OCI-LY7 (cell line): ENCODE results near the gene CEP131. TPM values are rescaled to one million over a fixed set of nuclear protein-coding genes. Genes with fewer than 3 reads are reported as not detected.

Experiments
- BruUV-seq: library from RNA; stranded (reverse); fragments of 400-500 nt; replicated peaks from 2 replicates; lab custom pipeline; 2021; lab: Mats Ljungman, UMichigan
- CTCF ChIA-PET: fragments of 300-600 bp; sonication (Branson Sonifier 250); formaldehyde crosslinking; loops from one replicate; lab custom pipeline; 2022; ENCODE audit warnings: antibody characterized with exemption; ENCODE audit not compliant: unreplicated experiment; lab: Charles Lee
- POLR2A ChIA-PET: fragments of 300-600 bp; sonication (Branson Sonifier 250); formaldehyde crosslinking; loops from one replicate; lab custom pipeline; 2022; ENCODE audit warnings: antibody characterized with exemption; lab: Charles Lee
- DNase-seq: peaks from one replicate; pipeline ENCODE4 v3.0.0-alpha.2; 2015; ENCODE audit warnings: low spot score
- H2AFZ ChIP-seq: fragments of 200-600 bp; sonication (generic), shearing (Covaris generic); 2 replicates; pipeline ENCODE4 v1.6.1; 2014; ENCODE audit warnings: mild to moderate bottlenecking, antibody characterized with exemption, low read length, moderate library complexity
- H3K27ac ChIP-seq: fragments of 200-600 bp; sonication (generic); 2 replicates; pipeline ENCODE4 v1.5.1; 2014; ENCODE audit warnings: mixed run types, low read depth, mild to moderate bottlenecking, moderate library complexity, low read length, inconsistent platforms; ENCODE audit not compliant: poor library complexity, severe bottlenecking
- H3K36me3 ChIP-seq: fragments of 200-600 bp; sonication (generic); 2 replicates; pipeline ENCODE4 v1.6.1; 2014; ENCODE audit warnings: mild to moderate bottlenecking, antibody characterized with exemption, low read length, moderate library complexity, mixed read lengths; ENCODE audit not compliant: insufficient read depth
- H3K4me1 ChIP-seq: fragments of 200-600 bp; sonication (generic); 2 replicates; pipeline ENCODE4 v1.5.1; 2014; ENCODE audit warnings: mild to moderate bottlenecking, low read length; ENCODE audit not compliant: insufficient read depth, poor library complexity, severe bottlenecking
- H3K4me2 ChIP-seq: fragments of 200-600 bp; sonication (generic); 2 replicates; pipeline ENCODE4 v1.6.1; 2014; ENCODE audit warnings: mild to moderate bottlenecking, low read length
- H3K4me3 ChIP-seq: fragments of 200-600 bp; sonication (generic); 2 replicates; pipeline ENCODE4 v1.5.1; 2014; ENCODE audit warnings: mild to moderate bottlenecking, low read depth, low read length; ENCODE audit not compliant: poor library complexity, severe bottlenecking
- H3K79me2 ChIP-seq: fragments of 200-600 bp; sonication (generic); 2 replicates; pipeline ENCODE4 v1.6.1; 2016; ENCODE audit warnings: low read depth, mild to moderate bottlenecking, low read length, moderate library complexity, mixed read lengths; ENCODE audit not compliant: insufficient read depth
- H3K9me2 ChIP-seq: fragments of 200-600 bp; sonication (generic); 2 replicates; pipeline ENCODE4 v1.6.1; 2016; ENCODE audit warnings: mild to moderate bottlenecking, low read length, mixed read lengths; ENCODE audit not compliant: insufficient read depth
- H3K9me3 ChIP-seq: fragments of 200-600 bp; sonication (generic); 2 replicates; pipeline ENCODE4 v1.6.1; 2014; ENCODE audit warnings: mild to moderate bottlenecking, mixed run types, low read length, mixed read lengths
- H4K20me1 ChIP-seq: fragments of 200-600 bp; sonication (generic); 2 replicates; pipeline ENCODE4 v1.6.1; 2014; ENCODE audit warnings: mild to moderate bottlenecking, antibody characterized with exemption, low read length, moderate library complexity, mixed read lengths; ENCODE audit not compliant: insufficient read depth
- EZH2phosphoT487 ChIP-seq: fragments of 200-600 bp; sonication (generic); IDR thresholded peaks from 2 replicates; pipeline ENCODE4 v1.6.1; 2018; ENCODE audit warnings: low read depth, borderline replicate concordance, mild to moderate bottlenecking, mixed run types, antibody characterized with exemption, low read length, moderate library complexity, mixed read lengths
- intact Hi-C: fragments of 100-400 bp; cut with micrococcal nuclease; formaldehyde crosslinking; loops from one replicate; pipeline ENCODE4 v1.10.0; 2022; ENCODE audit not compliant: unreplicated experiment
- total RNA-seq, 2 experiments: library from RNA; depleted of rRNA in 1 of 2; stranded (reverse); fragments of >200 nt in 1 of 2; shearing (Covaris generic) in 1 of 2; gene quantifications; 2 replicates each; pipeline ENCODE4 v1.2.3, GENCODE V29; 2014 to 2022
- TF ChIP-seq, protein P1 (sequence below): fragments of 200-600 bp; sonication (generic); conservative IDR thresholded peaks from 2 replicates; pipeline ENCODE4 v1.5.1; 2014; ENCODE audit warnings: mild to moderate bottlenecking, antibody characterized with exemption, low read length, moderate library complexity, mixed read lengths

CEP131 gene
- total RNA-seq, 2 experiments from 2014 or later, result 32.9 to 38.6 TPM

- POLR2A ChIA-PET, result no interaction called here
- Histone ChIP-seq H2AFZ (no peak overlapping the region), H3K4me2 (no peak overlapping the region), H3K9me3 (no peaks in the 10 kb centered on the region), H3K79me2 (no peaks in the 10 kb centered on the region), H3K4me1 (no peaks in the 10 kb centered on the region), H3K36me3 (peaks cover 5% of the 10 kb centered on the region; the same call in 1 of the 2 replicates), H3K27ac (no peak overlapping the region), H4K20me1 (no peaks in the 10 kb centered on the region), H3K9me2 (no peaks in the 10 kb centered on the region), H3K4me3 (no peak overlapping the region)
- CTCF ChIA-PET, result no interaction called here
- TF ChIP-seq EZH2phosphoT487, result no peak
- TF ChIP-seq, protein P1, sequence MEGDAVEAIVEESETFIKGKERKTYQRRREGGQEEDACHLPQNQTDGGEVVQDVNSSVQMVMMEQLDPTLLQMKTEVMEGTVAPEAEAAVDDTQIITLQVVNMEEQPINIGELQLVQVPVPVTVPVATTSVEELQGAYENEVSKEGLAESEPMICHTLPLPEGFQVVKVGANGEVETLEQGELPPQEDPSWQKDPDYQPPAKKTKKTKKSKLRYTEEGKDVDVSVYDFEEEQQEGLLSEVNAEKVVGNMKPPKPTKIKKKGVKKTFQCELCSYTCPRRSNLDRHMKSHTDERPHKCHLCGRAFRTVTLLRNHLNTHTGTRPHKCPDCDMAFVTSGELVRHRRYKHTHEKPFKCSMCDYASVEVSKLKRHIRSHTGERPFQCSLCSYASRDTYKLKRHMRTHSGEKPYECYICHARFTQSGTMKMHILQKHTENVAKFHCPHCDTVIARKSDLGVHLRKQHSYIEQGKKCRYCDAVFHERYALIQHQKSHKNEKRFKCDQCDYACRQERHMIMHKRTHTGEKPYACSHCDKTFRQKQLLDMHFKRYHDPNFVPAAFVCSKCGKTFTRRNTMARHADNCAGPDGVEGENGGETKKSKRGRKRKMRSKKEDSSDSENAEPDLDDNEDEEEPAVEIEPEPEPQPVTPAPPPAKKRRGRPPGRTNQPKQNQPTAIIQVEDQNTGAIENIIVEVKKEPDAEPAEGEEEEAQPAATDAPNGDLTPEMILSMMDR, result no peak
- intact Hi-C loops, result no loop called here
- no peak for DNase-seq
- no TSS peak for BruUV-seq
Observed at GRCh38 chr17:81189670-81190530, 32.9 kb downstream of the CEP131 start.

DNA sequence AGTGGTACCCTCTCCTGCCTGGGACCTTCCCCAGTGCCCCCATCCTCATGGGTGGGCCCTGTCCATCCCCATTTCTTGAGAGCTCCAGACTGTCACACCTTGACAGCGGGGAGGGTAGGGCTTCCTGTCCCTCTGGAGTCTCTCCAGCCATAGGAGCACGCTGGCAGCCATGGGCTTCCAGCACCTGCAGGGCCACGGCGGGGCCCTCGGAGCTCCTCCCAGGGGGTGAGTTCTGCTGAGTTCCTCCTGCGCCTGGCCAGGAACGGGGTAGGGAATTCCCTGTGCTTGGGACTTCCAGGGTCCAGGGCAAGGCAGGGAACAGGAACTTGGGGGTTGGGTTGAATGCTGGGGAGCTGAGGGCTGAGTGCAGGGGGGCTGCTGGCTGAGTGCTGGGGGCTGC is 33.7 kb downstream of the CEP131 start:
- TF ChIP-seq, protein P1, result no peak
- TF ChIP-seq EZH2phosphoT487, result no peak
- CTCF ChIA-PET, result no interaction called here
- POLR2A ChIA-PET, result no interaction called here

GRCh38 chr17:81188491-81188840 is 34.3 kb downstream of the CEP131 start:
- Histone ChIP-seq H3K9me2 (no peaks in the 10 kb centered on the region), H3K79me2 (no peaks in the 10 kb centered on the region), H3K9me3 (no peaks in the 10 kb centered on the region), H3K36me3 (peaks cover 5% of the 10 kb centered on the region; the same call in 1 of the 2 replicates), H3K4me1 (no peaks in the 10 kb centered on the region), H2AFZ (no peak overlapping the region), H3K4me3 (no peak overlapping the region), H3K27ac (no peak overlapping the region), H3K4me2 (no peak overlapping the region), H4K20me1 (no peaks in the 10 kb centered on the region)
- no peak for DNase-seq
- TF ChIP-seq EZH2phosphoT487, result no peak
- TF ChIP-seq, protein P1, result no peak
- intact Hi-C loops, result no loop called here
- CTCF ChIA-PET, result no interaction called here
- BruUV-seq, result no TSS peak
- POLR2A ChIA-PET, result no interaction called here

More for the DNA sequence above, 33.7 kb downstream of the CEP131 start:
- H4K20me1 ChIP-seq, result no peaks in the 10 kb centered on the region
- DNase-seq, result no peak
- intact Hi-C loops, result no loop called here
- H3K79me2 ChIP-seq, result no peaks in the 10 kb centered on the region
- H3K4me2 ChIP-seq, result no peak overlapping the region
- no TSS peak for BruUV-seq
- H3K9me3 ChIP-seq, result no peaks in the 10 kb centered on the region
- no peak overlapping the region for H3K27ac ChIP-seq
- no peaks in the 10 kb centered on the region for H3K9me2 ChIP-seq
- no peak overlapping the region for H2AFZ ChIP-seq
- H3K4me1 ChIP-seq, result no peaks in the 10 kb centered on the region
- no peak overlapping the region for H3K4me3 ChIP-seq
- peaks cover 5% of the 10 kb centered on the region; the same call in 1 of the 2 replicates for H3K36me3 ChIP-seq
